GM19455 (cell line): ENCODE results near the gene ATP6V0A1.
"Not testable (repeated sequence)": the region's sequence is repeated elsewhere in the genome, so short reads cannot be mapped to it uniquely, and the experiment has no call there.

Source experiments
- ATAC-seq: cut with Tn5 transposase; IDR thresholded peaks from one replicate; pipeline ENCODE4 v1.9.1; 2021; ENCODE audit not compliant: unreplicated experiment

ATP6V0A1 gene

GRCh38 chr17:42475835-42476234 is 17.2 kb downstream of the ATP6V0A1 start:
- no peak for ATAC-seq

- ATAC-seq: no peak
These were observed 17.7 kb downstream of the ATP6V0A1 start for GRCh38 chr17:42476411-42476810.

- no peak for ATAC-seq
These were observed 18.5 kb downstream of the ATP6V0A1 start for GRCh38 chr17:42477173-42477572.

DNA sequence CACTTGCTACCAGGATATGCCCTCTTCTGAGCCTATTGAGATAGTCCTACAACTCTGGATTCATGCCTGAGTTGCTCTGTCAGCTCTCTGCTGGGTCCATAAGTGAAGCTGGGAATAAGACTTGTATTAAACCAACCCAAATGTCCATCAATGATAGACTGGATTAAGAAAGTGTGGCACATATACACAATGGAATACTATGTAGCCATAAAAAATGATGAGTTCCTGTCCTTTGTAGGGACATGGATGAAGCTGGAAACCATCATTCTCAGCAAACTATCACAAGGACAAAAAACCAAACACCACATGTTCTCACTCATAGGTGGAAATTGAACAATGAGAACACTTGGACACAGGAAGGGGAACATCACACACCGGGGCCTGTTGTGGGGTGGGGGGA is 19.1 kb downstream of the ATP6V0A1 start:
- ATAC-seq: not testable (repeated sequence)

DNA sequence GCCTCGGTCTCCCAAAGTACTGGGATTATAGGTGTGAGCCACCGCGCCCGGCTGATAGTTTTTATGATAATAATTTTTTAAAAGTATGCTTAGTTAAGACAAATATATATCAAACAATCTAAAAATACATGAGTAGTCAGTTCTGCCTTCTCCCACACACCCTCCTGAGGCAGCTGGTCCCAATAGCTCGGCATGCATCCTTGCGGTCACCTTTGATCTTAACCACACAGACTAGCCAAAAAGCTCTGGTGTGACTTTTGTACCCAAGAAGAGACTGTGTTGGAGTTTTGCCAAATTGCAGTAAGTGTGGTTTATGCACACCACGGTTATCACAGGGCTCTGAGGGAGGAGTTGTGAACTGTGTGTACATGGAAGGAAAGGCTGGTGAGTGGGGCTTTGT is 25.6 kb downstream of the ATP6V0A1 start:
- ATAC-seq: no peak

DNA sequence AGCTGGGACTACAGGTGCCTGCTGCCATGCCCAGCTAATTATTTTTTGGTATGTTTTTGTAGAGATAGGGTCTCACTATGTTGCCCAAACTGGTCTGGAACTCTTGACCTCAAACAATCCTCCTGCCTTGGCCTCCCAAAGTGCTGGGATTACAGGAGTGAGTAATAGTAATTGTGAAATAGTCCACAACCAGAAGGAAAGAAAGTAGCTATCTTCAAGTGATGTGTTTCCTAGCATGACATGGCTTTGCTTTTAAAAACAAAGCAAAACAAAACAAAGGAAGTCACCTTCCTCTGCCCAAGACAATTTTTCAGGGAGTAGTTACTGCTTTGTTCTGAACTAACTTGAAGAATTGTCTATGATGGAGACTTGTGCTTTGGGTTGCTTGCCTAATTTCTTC is 27.0 kb downstream of the ATP6V0A1 start:
- ATAC-seq: no peak

GRCh38 chr17:42488032-42488431 is 29.4 kb downstream of the ATP6V0A1 start:
- no peak for ATAC-seq

DNA sequence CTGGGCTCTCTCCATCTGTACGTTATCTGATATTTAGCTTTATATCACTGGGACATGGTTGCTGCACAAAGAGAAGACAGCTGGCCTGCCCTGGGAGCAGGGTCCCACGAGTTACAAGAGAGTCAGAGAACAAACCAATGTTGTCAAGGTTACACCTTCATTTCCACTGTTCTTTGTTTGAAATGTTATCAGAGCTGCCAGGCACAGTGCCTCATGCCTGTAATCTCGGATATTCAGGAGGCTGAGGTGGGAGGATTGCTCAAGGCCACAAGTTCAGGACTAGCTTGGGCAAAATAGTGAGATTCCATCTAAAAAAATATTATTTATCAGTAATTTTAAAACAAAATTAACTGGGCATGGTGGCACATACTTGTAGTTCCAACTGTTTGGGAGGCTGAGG is 34.6 kb downstream of the ATP6V0A1 start:
- no peak for ATAC-seq

DNA sequence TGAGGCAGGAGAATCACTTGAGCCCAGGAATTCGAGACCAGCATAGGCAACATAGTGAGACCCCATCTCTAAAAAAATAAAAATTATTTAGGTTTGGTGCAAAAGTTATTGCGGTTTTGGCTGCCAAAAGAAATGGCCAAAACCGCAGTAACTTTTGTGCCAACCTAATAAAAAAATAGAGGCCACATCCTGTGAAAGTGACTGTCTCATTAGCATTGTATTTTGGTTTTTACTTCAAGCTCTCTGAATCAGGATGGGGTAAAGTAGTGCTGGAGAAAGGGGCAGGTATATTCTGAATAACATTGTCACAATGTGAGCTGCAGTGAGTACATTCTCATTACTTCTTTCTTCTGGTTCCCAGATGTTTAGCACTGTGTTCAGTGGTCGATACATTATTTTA is 36.0 kb downstream of the ATP6V0A1 start:
- ATAC-seq: no peak

GRCh38 chr17:42498828-42499227 is 40.1 kb downstream of the ATP6V0A1 start:
- ATAC-seq: no peak

- no peak for ATAC-seq
These were observed 43.4 kb downstream of the ATP6V0A1 start for GRCh38 chr17:42502091-42502490.

GRCh38 chr17:42502926-42503325 is 44.2 kb downstream of the ATP6V0A1 start:
- no peak for ATAC-seq

- no peak for ATAC-seq
These were observed 49.0 kb downstream of the ATP6V0A1 start for GRCh38 chr17:42507671-42508070.

GRCh38 chr17:42508426-42509165 is 49.9 kb downstream of the ATP6V0A1 start:
- no peak for ATAC-seq

- no peak for ATAC-seq
These were observed 50.7 kb downstream of the ATP6V0A1 start for GRCh38 chr17:42509409-42509808.

- no peak for ATAC-seq
These were observed 51.2 kb downstream of the ATP6V0A1 start for GRCh38 chr17:42509841-42510240.

- ATAC-seq: no peak
These were observed 53.6 kb downstream of the ATP6V0A1 start for GRCh38 chr17:42512246-42512645.

GRCh38 chr17:42512733-42513251 is 54.1 kb downstream of the ATP6V0A1 start:
- ATAC-seq: no peak

DNA sequence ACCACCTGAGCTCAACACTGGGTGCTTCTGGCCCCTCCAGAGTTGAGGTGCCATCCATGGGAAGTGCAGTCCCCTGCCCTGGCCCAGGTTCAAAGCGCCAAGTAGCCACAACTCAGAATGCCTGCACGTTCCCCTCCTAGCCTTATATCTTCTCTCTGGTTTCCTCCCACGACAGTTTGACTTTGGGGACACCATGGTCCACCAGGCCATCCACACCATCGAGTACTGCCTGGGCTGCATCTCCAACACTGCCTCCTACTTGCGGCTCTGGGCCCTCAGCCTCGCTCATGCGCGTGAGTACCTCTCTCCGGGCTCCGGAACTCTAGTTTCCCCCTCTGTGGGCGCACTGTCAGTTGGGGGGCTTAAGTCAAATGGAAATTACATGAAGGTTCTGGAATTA is 55.0 kb downstream of the ATP6V0A1 start:
- no peak for ATAC-seq

GRCh38 chr17:42514279-42514678 is 55.6 kb downstream of the ATP6V0A1 start:
- ATAC-seq: no peak

- ATAC-seq: no peak
These were observed 56.2 kb downstream of the ATP6V0A1 start for GRCh38 chr17:42514867-42515266.

DNA sequence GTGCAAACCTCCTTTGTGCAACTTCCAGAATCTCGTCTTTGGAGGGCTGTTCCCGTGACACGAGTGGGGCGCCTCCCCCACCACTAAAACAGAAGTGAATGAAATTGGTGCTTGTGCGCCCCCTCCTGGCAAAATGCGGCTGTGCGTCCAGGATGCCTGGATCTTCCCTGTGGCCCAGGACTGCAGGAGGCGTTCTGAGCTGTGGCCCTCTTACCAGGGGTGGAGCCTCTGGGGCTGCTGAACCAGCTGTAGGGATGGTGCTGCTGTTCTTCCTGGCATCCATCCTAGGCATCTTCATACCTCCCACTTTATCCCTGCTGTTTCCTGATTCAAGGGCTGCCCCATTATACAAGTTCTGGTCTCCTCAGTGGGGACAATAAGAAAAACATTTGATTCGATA is 58.8 kb downstream of the ATP6V0A1 start:
- no peak for ATAC-seq
